GM12873 (cell line): Measurements from ENCODE around the gene ACTRT2.

Experiments
- TF ChIP-seq, protein P1 (sequence below): IDR thresholded peaks from 2 replicates; pipeline ENCODE4 v1.5.1; 2012; ENCODE audit warnings: low read depth, mild to moderate bottlenecking, moderate library complexity, low read length, control low read depth; ENCODE audit not compliant: insufficient read depth; ENCODE audit errors: missing control alignments

The ACTRT2 gene

GRCh38 chr1:3000671-3001470 lies 20.4 kb upstream of the ACTRT2 start:
- TF ChIP-seq, protein P1, sequence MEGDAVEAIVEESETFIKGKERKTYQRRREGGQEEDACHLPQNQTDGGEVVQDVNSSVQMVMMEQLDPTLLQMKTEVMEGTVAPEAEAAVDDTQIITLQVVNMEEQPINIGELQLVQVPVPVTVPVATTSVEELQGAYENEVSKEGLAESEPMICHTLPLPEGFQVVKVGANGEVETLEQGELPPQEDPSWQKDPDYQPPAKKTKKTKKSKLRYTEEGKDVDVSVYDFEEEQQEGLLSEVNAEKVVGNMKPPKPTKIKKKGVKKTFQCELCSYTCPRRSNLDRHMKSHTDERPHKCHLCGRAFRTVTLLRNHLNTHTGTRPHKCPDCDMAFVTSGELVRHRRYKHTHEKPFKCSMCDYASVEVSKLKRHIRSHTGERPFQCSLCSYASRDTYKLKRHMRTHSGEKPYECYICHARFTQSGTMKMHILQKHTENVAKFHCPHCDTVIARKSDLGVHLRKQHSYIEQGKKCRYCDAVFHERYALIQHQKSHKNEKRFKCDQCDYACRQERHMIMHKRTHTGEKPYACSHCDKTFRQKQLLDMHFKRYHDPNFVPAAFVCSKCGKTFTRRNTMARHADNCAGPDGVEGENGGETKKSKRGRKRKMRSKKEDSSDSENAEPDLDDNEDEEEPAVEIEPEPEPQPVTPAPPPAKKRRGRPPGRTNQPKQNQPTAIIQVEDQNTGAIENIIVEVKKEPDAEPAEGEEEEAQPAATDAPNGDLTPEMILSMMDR = no peak

GRCh38 chr1:3001471-3002348 lies 19.6 kb upstream of the ACTRT2 start:
- TF ChIP-seq, protein P1 = no peak

DNA sequence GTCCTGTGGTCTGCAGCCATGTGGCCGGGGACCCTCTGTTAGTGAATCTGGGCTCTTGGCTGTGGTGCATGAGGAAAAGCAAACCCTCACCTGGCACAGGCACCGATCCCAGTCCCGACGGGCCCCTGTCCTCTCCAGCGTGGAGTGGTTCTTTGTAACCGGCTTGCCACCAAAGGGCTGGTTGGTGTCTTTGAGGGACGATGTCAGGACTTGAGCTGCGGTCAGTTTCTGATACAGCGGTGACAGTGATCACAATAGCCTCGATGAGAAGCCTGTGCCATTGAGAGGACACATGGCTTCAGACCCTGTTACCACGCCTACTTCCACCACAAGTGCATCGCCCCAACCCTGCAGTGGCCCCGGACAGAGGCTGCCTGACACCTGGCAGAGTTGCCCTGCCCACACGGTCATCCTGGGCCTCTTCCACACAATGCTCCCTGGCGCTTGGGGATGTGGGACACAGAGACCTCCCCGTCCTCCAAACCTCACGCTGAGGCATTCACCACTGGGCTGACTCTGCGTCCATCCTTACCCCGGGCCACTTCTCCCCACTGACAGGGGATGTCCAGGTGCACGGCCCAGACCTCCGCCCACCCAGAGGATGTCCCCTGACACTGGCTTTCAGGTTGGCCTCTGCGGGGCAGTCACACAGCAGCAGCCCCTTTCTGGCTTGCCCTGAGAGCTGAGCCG lies 18.8 kb upstream of the ACTRT2 start:
- TF ChIP-seq, protein P1 = no peak

GRCh38 chr1:3003039-3003940 lies 18.0 kb upstream of the ACTRT2 start:
- TF ChIP-seq, protein P1 = no peak

DNA sequence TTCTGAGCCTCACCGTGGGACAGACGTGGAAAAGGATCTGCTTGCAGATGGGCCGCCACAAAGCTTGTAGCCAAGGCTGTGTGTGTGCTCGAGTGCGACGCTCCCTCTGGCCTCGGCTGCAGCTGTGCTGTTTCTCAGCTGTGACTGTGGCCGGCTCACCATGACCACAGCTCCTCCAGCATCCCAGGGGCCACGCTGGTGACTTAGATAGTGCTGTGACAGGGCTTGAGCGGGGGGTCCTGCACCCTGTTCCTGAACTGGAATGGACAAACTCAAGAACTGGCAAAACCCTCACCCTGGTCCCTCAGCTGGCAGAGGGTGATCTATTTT lies 17.4 kb upstream of the ACTRT2 start:
- TF ChIP-seq, protein P1 = no peak

DNA sequence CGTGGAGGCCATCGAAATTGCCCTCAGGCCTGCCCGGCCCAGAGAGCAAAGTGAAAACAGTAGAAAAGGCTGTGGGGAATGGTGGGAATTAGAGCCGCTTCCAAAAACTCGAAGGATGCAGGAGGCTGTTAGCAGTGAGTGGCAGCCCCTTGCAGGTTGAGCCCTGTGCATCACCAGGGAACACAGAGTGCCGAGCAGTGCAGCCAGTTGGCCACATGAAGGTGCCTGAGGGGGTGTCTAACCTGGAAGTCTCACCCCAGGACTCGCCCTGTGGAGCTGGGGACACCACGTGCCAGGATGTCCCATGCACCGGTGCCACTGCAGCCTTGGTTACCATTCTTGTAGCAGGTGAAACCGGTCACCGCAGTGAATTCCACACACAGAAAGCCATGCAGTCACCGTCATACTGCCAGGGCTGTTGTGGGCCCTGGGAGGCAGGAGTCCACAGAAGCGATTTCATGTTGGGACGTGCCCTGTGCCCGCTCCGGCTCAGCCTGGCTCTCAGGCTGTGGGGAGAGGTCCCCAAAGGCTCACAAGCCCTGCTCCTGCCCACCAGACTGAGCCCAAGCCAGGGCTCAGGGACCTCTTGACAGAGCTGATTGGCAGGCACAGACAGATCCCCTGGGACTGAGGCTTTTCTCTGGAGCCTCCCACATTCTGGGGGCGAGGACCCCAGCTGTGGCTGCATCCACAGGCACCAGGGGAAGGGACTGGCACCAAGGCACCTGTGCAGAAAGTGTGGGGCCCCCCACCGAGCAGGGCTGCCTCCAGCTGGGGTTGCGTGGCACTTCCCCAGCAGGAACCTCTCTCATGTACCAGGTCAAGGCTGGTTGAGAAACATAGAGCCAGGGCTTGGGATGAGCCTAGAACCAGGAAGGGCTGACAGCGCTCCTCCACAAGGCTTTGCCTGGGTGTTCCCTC lies 16.7 kb upstream of the ACTRT2 start:
- TF ChIP-seq, protein P1 = no peak
